ENCODE measurements around the gene ARID1B.

GRCh38 chr6:156790711-156791319 lies 13.6 kb downstream of the ARID1B start:
- no peak for TF ChIP-seq EZH2 (IDR thresholded peaks at IDR 0.05; ENCODE audit: borderline replicate concordance, low read depth, low read length, severe bottlenecking)
- TF ChIP-seq, protein P1, sequence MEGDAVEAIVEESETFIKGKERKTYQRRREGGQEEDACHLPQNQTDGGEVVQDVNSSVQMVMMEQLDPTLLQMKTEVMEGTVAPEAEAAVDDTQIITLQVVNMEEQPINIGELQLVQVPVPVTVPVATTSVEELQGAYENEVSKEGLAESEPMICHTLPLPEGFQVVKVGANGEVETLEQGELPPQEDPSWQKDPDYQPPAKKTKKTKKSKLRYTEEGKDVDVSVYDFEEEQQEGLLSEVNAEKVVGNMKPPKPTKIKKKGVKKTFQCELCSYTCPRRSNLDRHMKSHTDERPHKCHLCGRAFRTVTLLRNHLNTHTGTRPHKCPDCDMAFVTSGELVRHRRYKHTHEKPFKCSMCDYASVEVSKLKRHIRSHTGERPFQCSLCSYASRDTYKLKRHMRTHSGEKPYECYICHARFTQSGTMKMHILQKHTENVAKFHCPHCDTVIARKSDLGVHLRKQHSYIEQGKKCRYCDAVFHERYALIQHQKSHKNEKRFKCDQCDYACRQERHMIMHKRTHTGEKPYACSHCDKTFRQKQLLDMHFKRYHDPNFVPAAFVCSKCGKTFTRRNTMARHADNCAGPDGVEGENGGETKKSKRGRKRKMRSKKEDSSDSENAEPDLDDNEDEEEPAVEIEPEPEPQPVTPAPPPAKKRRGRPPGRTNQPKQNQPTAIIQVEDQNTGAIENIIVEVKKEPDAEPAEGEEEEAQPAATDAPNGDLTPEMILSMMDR (IDR thresholded peaks at IDR 0.05; ENCODE audit: borderline replicate concordance, extremely low read depth, low read length, poor library complexity, severe bottlenecking), result no peak

All from DND-41 (cell line).